GM19023 (cell line): ENCODE data around the gene PLAAT2.
"Not testable (repeated sequence)": the region's sequence is repeated elsewhere in the genome, so short reads cannot be mapped to it uniquely, and the experiment has no call there.

Source experiments
- ATAC-seq: cut with Tn5 transposase; IDR thresholded peaks from one replicate; pipeline ENCODE4 v1.9.1; 2021; ENCODE audit warnings: mild to moderate bottlenecking, moderate library complexity; ENCODE audit not compliant: unreplicated experiment

Gene PLAAT2

DNA sequence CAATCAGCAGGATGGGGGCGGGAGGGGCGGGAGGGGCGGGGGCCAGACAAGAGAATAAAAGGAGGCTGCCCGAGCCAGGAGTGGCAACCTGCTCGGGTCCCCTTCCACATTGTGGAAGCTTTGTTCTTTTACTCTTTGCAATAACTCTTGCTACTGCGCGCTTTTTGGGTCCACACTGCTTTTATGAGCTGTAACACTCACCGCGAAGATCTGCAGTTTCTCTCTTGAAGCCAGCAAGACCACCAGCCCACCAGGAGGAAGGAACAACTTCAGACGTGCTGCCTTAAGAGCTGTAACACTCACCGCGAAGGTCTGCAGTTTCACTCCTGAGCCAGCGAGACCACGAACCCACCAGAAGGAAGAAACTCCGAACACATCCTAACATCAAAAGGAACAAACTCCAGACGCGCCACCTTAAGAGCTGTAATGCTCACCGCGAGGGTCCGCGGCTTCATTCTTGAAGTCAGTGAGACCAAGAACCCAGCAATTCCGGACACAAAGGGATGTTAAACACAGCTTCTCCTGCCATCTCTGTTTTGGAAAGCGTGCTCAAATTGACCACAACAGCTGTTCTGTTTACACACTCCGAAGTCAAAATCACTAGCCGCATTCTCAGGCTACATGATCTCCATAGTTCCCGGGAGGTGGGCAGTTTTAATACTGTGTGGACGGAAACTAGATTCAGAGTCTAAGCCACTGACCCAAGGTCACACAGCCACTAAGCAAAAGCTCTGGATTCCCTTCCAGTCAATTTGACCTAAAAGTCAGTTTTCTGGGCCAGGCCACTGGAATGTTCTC lies 11.9 kb downstream of the PLAAT2 start:
- ATAC-seq, result no peak

DNA sequence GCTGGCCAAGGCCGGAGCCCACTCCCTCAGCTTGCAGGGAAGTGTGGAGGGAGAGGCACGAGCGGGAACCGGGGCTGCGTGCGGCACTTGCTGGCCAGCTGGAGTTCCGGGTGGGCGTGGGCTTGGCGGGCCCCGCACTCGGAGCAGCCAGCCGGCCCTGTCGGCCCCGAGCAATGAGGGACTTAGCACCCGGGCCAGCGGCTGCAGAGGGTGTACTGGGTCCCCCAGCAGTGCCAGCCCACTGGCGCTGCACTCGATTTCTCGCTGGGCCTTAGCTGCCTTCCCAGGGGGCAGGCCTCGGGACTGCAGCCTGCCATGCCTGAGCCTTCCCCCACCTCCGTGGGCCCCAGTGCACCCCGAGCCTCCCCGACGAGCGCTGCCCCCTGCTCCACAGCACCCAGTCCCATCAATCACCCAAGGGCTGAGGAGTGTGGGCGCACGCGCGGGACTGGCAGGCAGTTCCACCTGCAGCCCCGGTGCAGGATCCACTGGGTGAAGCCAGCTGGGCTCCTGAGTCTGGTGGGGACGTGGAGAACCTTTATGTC lies 13.0 kb downstream of the PLAAT2 start:
- ATAC-seq, result not testable (repeated sequence)

GRCh38 chr11:63549411-63549810 lies 13.8 kb downstream of the PLAAT2 start:
- no peak for ATAC-seq

GRCh38 chr11:63548178-63548577 lies 15.0 kb downstream of the PLAAT2 start:
- no peak for ATAC-seq

GRCh38 chr11:63547061-63547460 lies 16.1 kb downstream of the PLAAT2 start:
- ATAC-seq, result no peak

- no peak for ATAC-seq
Observed at GRCh38 chr11:63543711-63544110, 19.5 kb downstream of the PLAAT2 start.

GRCh38 chr11:63542506-63542905 lies 20.7 kb downstream of the PLAAT2 start:
- not testable (repeated sequence) for ATAC-seq

DNA sequence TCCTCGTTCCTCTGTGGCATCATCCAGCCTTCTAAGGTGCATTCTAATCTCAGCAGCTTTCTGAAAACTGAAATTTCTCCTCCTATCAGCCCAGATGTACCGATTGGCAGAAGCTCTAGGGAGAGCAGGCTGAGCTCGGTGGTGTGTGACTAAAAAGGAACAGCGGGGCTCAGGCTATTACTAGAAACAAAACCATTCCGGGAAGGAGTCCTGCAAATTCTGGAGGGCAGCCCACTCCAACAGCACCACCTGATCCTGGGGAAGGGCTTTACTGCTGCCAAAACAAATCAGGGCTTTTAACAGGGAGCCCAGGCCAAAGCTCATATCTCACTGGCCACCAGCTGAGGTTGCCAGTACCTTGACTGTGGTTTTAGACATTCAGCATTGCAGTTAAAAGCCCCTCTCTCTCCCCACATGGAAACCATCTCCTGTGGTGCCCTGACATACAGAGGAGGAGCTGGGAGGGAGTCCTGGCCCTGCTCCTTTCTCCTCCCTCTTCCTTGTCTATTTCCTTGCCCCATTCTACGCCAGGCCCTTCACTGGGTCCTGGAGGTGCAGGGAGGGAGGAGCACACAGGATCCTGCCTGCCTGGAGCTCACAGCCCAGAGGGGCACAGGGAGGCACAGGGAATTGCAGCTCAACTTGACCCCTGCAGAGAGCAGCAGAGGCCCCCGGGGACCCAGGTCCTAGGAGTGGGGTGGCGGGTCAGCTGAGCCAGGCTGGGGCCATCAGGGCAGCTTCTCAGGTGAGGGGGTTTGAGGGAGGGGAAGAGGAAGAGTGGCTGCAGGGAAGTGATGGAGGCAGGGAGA lies 25.7 kb downstream of the PLAAT2 start:
- no peak for ATAC-seq

GRCh38 chr11:63536669-63537292 lies 26.4 kb downstream of the PLAAT2 start, which contains the start of gene PLAAT4:
Gene PLAAT4 (plus strand): TSS chr11:63536808. CDS start chr11:63536869, 61 bp downstream.
- ATAC-seq, result no peak

DNA sequence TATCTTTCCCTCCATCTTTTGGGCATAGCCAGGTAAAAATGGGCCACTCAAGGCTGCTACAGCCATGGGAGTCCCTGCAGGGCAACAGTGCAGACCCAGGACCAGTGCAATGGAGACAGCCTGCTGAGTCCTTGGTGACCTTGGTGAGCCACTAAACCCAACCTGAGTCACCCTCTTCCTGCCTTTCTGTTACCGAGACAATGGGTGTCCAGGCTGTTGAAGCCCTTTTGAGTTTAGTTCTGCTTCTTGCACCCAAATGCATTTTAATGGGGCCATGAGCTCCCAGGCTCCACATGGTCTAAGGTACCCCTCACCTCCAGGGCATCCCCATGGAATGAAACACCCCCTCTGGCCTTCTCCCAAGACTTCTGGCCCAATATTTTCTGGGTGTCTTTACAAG lies 27.4 kb downstream of the PLAAT2 start:
- ATAC-seq, result no peak

GRCh38 chr11:63534895-63535461 lies 28.2 kb downstream of the PLAAT2 start:
- no peak for ATAC-seq

- no peak for ATAC-seq
Observed at GRCh38 chr11:63534076-63534475, 29.1 kb downstream of the PLAAT2 start.

DNA sequence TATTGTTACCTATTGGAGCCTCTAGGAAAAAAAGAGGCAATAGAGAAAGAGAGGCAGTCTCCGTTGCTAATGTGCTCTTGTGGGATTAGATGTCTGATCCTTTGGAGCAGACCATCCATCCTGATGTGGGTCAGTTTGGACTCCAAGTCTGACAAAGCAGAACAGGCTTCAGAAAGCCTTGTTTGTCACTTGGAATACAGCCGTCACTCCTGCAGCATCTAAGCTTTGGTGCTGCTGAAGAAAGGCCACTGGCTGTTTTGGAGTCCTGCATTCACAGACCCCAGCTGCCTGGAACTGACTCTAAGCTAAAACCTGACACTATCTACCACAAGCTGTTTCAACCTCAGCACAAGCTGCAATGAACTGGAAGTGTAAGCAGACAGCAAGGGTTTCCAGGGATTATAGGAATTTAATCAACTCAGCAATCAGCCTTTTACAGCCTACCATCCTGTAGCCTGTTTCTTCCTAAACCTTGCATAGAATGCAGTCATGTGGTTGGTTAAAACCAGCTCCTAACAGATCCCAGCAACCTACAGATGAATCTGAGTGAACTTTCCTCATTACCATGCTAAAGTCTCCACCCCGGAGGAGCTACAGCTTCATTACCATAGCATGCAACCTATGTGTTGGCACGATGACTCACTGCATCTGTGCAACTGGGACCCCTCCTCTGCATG lies 30.2 kb downstream of the PLAAT2 start:
- no peak for ATAC-seq

GRCh38 chr11:63532117-63532516 lies 31.1 kb downstream of the PLAAT2 start:
- ATAC-seq, result no peak

DNA sequence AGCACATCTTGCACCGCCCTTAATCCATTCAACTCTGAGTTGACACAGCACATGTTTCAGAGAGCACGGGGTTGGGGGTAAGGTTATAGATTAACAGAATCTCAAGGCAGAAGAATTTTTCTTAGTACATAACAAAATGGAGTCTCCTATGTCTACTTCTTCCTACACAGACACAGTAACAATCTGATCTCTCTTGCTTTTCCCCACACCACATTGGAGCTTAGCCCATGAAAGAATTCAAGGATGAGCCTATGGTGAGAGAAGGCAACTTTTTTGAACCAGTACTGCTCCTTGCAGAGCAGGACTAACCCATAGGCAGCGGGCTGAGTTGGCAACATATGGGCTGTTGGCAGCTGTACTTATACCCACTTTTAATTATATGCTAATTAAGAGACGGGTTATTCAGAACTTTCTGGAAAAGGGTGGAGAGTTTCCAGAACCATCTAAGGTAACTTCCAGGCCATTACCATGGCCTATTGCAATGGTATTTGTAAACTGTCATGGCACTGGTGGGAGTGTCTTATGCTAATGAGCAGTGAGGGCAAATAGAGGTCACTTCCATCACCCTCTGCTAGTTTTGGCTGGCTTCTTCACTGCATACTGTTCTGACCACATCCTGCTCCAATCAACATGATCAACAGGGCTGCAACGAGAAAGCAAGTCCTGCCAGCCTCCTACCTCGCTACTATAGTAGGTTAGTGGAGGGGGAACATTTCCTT lies 31.9 kb downstream of the PLAAT2 start:
- not testable (repeated sequence) for ATAC-seq

DNA sequence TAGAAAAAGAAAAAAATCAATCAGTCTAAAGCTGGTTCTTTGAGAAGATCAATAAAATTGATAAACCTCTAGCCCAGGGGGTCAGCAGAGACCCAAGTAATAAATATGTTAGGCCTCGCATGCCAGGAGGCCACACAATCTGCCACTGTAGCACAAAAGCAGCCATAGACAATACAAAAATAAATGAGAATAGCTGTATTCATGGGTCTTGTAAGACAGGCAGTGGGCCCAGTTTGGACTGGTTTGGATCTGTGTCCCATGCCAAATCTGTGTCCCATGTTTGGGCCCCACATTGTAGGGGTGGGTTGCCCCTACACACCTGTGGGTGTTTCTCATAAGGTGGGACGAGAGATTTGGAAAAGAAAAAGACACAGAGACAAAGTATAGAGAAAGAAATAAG lies 33.2 kb downstream of the PLAAT2 start:
- no peak for ATAC-seq

DNA sequence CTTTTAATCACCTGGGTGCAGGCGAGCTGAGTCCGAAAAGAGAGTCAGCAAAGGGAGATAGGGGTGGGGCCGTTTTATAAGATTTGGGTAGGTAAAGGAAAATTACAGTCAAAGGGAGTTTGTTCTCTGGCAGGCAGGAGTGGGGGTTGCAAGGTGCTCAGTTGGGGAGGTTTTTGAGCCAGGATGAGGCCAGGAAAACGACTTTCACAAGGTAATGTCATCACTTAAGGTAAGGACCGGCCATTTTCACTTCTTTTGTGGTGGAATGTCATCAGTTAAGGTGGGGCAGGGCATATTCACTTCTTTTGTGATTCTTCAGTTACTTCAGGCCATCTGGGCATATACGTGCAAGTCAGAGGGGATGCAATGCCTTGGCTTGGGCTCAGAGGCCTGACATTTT lies 33.8 kb downstream of the PLAAT2 start:
- ATAC-seq, result not testable (repeated sequence)

- not testable (repeated sequence) for ATAC-seq
Observed at GRCh38 chr11:63528729-63529278, 34.4 kb downstream of the PLAAT2 start.

- ATAC-seq, result not testable (repeated sequence)
Observed at GRCh38 chr11:63528156-63528555, 35.0 kb downstream of the PLAAT2 start.
